GM13976 (cell line): Measurements from ENCODE around the gene DRC7.

Source experiments
- DNase-seq: peaks from one replicate; pipeline ENCODE4 v3.0.0; 2012; ENCODE audit warnings: low spot score
- in situ Hi-C: fragments of 300-500 bp; cut with MboI; formaldehyde crosslinking; loops from one replicate; pipeline ENCODE4 v1.12.0; 2022; ENCODE audit warnings: low sequenced_read_pairs, mixed read lengths, inconsistent platforms; ENCODE audit not compliant: unreplicated experiment
- TF ChIP-seq, protein P1 (sequence below): IDR thresholded peaks from 2 replicates; pipeline ENCODE4 v1.5.1; 2012; ENCODE audit warnings: borderline replicate concordance, mild to moderate bottlenecking; ENCODE audit not compliant: insufficient read depth; ENCODE audit errors: extremely low read depth, missing control alignments, control extremely low read depth

Gene DRC7

DNA sequence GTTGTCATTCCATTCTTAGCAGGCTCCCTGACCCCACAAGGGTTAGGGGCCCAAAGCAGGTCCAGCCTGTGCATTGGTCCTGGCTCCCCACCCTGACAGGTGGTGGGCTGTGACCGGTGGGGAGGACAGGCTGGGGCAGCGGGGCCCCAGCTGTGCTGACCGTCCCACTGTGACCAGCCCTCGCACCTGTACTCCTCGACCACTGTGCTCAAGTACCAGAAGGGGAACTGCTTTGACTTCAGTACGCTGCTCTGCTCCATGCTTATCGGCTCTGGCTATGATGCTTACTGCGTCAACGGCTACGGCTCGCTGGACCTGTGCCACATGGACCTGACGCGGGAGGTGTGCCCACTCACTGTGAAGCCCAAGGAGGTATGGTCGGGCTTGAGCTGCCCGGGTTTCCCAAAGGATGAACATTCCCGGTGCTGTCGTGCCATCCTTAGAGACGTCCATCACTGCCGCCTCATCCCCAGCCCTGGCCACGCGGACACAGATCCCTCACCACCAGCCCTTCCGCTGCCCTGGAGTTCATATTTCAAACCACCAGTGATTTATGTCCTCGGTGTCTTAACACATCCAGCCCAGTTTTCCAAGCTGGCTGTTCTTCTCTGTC lies 7.3 kb downstream of the DRC7 start:
- TF ChIP-seq, protein P1, sequence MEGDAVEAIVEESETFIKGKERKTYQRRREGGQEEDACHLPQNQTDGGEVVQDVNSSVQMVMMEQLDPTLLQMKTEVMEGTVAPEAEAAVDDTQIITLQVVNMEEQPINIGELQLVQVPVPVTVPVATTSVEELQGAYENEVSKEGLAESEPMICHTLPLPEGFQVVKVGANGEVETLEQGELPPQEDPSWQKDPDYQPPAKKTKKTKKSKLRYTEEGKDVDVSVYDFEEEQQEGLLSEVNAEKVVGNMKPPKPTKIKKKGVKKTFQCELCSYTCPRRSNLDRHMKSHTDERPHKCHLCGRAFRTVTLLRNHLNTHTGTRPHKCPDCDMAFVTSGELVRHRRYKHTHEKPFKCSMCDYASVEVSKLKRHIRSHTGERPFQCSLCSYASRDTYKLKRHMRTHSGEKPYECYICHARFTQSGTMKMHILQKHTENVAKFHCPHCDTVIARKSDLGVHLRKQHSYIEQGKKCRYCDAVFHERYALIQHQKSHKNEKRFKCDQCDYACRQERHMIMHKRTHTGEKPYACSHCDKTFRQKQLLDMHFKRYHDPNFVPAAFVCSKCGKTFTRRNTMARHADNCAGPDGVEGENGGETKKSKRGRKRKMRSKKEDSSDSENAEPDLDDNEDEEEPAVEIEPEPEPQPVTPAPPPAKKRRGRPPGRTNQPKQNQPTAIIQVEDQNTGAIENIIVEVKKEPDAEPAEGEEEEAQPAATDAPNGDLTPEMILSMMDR: no peak
- in situ Hi-C loops: no loop called here
- no peak for DNase-seq

GRCh38 chr16:57703416-57704010 lies 8.9 kb downstream of the DRC7 start:
- TF ChIP-seq, protein P1: no peak
- no peak for DNase-seq
- in situ Hi-C loops: no loop called here

DNA sequence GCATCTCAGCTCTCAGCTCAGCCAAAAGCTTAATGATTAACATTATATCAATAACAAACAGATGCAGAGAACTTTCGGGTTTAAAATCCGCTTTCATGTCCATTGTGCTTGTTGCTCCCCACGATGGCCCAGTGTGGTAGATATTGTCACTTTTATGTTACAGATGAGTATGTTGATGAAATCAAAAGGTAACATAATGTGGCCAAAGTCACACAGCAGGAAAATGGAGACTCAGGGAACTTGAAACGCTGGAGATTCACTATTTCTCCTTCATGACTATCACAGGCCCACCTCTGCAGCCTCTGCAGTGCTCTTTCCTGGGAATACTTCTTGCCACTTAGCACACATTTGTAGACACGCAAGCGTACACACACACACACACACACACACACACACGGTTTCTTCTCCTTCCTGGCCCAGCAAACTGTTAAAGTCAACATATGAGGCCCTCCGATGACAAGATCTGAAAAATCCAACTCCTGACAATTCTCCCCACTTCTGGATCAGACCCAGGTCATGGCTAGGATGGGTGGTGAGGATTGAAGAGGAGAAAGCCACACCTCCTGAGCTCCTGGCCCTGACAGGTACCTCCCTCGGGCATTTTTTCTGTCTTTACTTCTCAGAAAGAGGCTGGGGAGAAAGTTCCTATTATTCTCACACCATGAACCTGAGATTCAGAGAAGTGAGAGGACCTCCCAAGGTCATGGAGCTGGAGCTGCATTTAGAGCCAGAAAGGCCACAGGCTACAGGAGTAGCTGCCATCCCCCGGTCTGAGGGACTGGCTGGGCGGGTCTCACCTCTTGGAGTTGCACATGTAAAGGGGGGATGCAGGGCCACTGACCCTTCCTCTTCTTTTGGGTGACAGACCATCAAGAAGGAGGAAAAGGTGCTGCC lies 9.7 kb downstream of the DRC7 start:
- in situ Hi-C loops: no loop called here
- TF ChIP-seq, protein P1: no peak
- DNase-seq: no peak

- in situ Hi-C loops: no loop called here
- DNase-seq: no peak
- TF ChIP-seq, protein P1: no peak
These were observed 10.6 kb downstream of the DRC7 start for GRCh38 chr16:57704905-57705852.

DNA sequence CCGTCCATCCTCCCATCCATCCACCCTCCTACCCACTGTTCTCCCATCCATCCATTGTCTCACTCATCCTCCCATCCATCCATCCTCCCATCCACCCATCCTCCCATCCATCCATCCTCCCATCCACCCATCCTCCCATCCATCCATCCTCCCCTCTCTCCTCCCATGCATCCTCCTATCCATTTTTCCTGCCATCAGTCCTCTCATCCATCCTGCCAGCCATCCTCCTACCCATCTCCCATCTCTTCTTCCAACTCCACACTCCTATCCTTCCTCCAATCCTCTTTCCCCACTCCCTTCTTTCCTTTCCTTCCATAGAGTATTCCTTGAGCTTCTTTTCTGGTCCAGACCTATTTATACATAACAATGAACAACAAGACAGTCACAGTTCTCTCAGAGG lies 12.1 kb downstream of the DRC7 start:
- TF ChIP-seq, protein P1: no peak
- no peak for DNase-seq
- in situ Hi-C loops: no loop called here

DNA sequence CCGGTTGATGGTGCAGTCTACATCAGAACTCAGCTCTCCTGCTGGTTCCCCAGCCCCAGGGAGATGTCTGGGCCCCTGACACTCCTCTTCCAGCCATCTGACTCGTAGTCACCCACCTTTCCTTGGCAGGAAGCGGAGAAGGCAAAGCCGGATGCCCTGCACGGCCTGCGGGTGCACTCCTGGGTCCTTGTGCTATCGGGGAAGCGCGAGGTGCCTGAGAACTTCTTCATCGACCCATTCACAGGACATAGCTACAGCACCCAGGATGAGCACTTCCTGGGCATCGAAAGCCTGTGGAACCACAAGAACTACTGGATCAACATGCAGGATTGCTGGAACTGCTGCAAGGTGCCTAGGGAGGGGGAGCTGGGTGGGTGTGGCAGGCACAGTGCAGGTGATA lies 12.7 kb downstream of the DRC7 start:
- in situ Hi-C loops: no loop called here
- DNase-seq: no peak
- TF ChIP-seq, protein P1: no peak
